WTC11 (cell line): Measurements from ENCODE around the gene TBCEL. TPM values are rescaled to one million over a fixed set of nuclear protein-coding genes. Genes with fewer than 3 reads are reported as not detected.

Experiments used
- ATAC-seq: fragments of 200-7000 bp; cut with Tn5 transposase; 2 replicates; pipeline ENCODE4 v1.10.0; 2021; ENCODE audit warnings: mild to moderate bottlenecking, moderate library complexity
- CTCF ChIA-PET: fragments of 300-600 bp; sonication (Branson Sonifier 250); formaldehyde crosslinking; loops from one replicate; lab custom pipeline; 2021; ENCODE audit warnings: antibody characterized with exemption; lab: Charles Lee
- POLR2A ChIA-PET: fragments of 350-600 bp; sonication (Branson Sonifier 250); formaldehyde crosslinking; loops from one replicate; lab custom pipeline; 2021; ENCODE audit warnings: antibody characterized with exemption; lab: Charles Lee
- DNase-seq: peaks from one replicate; pipeline ENCODE4 v3.0.0; 2021; ENCODE audit warnings: low spot score
- H3K27ac Mint-ChIP-seq: 2 replicates; pipeline ENCODE4 v1.8.0; 2021; ENCODE audit warnings: mixed read lengths
- H3K27me3 Mint-ChIP-seq: 2 replicates; pipeline ENCODE4 v1.8.0; 2021; ENCODE audit warnings: low read depth, mild to moderate bottlenecking, moderate library complexity, mixed read lengths
- H3K36me3 Mint-ChIP-seq: 2 replicates; pipeline ENCODE4 v1.8.0; 2021; ENCODE audit warnings: mixed read lengths
- H3K4me1 Mint-ChIP-seq: 2 replicates; pipeline ENCODE4 v1.8.0; 2022; ENCODE audit warnings: mixed read lengths
- H3K4me3 Mint-ChIP-seq: 2 replicates; pipeline ENCODE4 v1.8.0; 2021; ENCODE audit warnings: mild to moderate bottlenecking, moderate library complexity, mixed read lengths
- H3K9me3 Mint-ChIP-seq: 2 replicates; pipeline ENCODE4 v1.8.0; 2021; ENCODE audit warnings: mixed read lengths
- CBFB ChIP-seq: sonication (generic); formaldehyde crosslinking; IDR thresholded peaks from 2 replicates; pipeline ENCODE4 v1.8.1; 2022; ENCODE audit warnings: mild to moderate bottlenecking, low read depth, missing genetic modification reagents
- IRF2 ChIP-seq: sonication (generic); formaldehyde crosslinking; IDR thresholded peaks from 2 replicates; pipeline ENCODE4 v1.8.0; 2022; ENCODE audit warnings: low read depth, missing genetic modification reagents, borderline replicate concordance
- JUN ChIP-seq: sonication (generic); formaldehyde crosslinking; IDR thresholded peaks from 2 replicates; pipeline ENCODE4 v1.8.0; 2023; ENCODE audit warnings: mild to moderate bottlenecking, missing genetic modification reagents
- MXD4 ChIP-seq: fragments of 250-450 bp; sonication (Bioruptor Pico); IDR thresholded peaks from 2 replicates; pipeline ENCODE4 v1.8.0; 2021; ENCODE audit warnings: mild to moderate bottlenecking, moderate library complexity, borderline replicate concordance
- NFATC4 ChIP-seq: fragments of 250-450 bp; sonication (Bioruptor Pico); IDR thresholded peaks from 2 replicates; pipeline ENCODE4 v1.9.0; 2021; ENCODE audit warnings: mild to moderate bottlenecking
- RORB ChIP-seq: fragments of 250-450 bp; sonication (Bioruptor Pico); IDR thresholded peaks from 2 replicates; pipeline ENCODE4 v1.9.0; 2021; ENCODE audit warnings: mild to moderate bottlenecking
- TEAD1 ChIP-seq: sonication (generic); formaldehyde crosslinking; IDR thresholded peaks from 2 replicates; pipeline ENCODE4 v1.8.0; 2022; ENCODE audit warnings: mild to moderate bottlenecking, missing genetic modification reagents
- ZNF138 ChIP-seq: sonication (generic); formaldehyde crosslinking; conservative IDR thresholded peaks from 2 replicates; pipeline ENCODE4 v1.8.1; 2022; ENCODE audit warnings: mild to moderate bottlenecking, moderate library complexity, missing genetic modification reagents
- ZNF263 ChIP-seq: sonication (generic); formaldehyde crosslinking; IDR thresholded peaks from 2 replicates; pipeline ENCODE4 v1.8.1; 2022; ENCODE audit warnings: low read depth, mild to moderate bottlenecking, moderate library complexity, missing genetic modification reagents
- ZNF396 ChIP-seq: fragments of 250-450 bp; sonication (Bioruptor Pico); IDR thresholded peaks from 2 replicates; pipeline ENCODE4 v1.8.0; 2021; ENCODE audit warnings: mild to moderate bottlenecking, moderate library complexity, borderline replicate concordance
- ZNF671 ChIP-seq: fragments of 250-450 bp; sonication (Bioruptor Pico); IDR thresholded peaks from 2 replicates; pipeline ENCODE4 v1.8.0; 2021; ENCODE audit warnings: mild to moderate bottlenecking
- total RNA-seq: library from RNA; stranded (reverse); gene quantifications from 3 replicates; pipeline ENCODE4 v1.2.3, GENCODE V29; 2021
- TF ChIP-seq, protein P1 (sequence below): fragments of 250-450 bp; sonication (Bioruptor Pico); IDR thresholded peaks from 2 replicates; pipeline ENCODE4 v1.9.0; 2021; ENCODE audit warnings: moderate library complexity, mild to moderate bottlenecking, inconsistent platforms, borderline replicate concordance
- TF ChIP-seq, protein P2 (sequence below): sonication (generic); formaldehyde crosslinking; IDR thresholded peaks from 2 replicates; pipeline ENCODE4 v1.8.1; 2023; ENCODE audit warnings: mild to moderate bottlenecking, moderate library complexity, missing genetic modification reagents
- TF ChIP-seq, protein P3 (sequence below): sonication (generic); formaldehyde crosslinking; IDR thresholded peaks from 2 replicates; pipeline ENCODE4 v1.8.1; 2022; ENCODE audit warnings: low read depth, mild to moderate bottlenecking, moderate library complexity, missing genetic modification reagents, borderline replicate concordance
- TF ChIP-seq, protein P4 (sequence below): fragments of 200-600 bp; IDR thresholded peaks from 2 replicates; pipeline ENCODE4 v1.8.0; 2022; ENCODE audit warnings: antibody characterized with exemption
- TF ChIP-seq, protein P5 (sequence below): sonication (generic); formaldehyde crosslinking; IDR thresholded peaks from 2 replicates; pipeline ENCODE4 v1.8.1; 2023; ENCODE audit warnings: mild to moderate bottlenecking, missing genetic modification reagents, borderline replicate concordance
- TF ChIP-seq, protein P6 (sequence below): fragments of 250-450 bp; sonication (Bioruptor Pico); IDR thresholded peaks from 2 replicates; pipeline ENCODE4 v2.1.2; 2022; ENCODE audit warnings: mild to moderate bottlenecking, moderate library complexity
- TF ChIP-seq, protein P7 (sequence below): sonication (generic); formaldehyde crosslinking; IDR thresholded peaks from 2 replicates; pipeline ENCODE4 v1.8.1; 2023; ENCODE audit warnings: mild to moderate bottlenecking, missing genetic modification reagents, moderate library complexity

Gene TBCEL
- total RNA-seq, 1 experiment from 2014 or later = 9.5 TPM

DNA sequence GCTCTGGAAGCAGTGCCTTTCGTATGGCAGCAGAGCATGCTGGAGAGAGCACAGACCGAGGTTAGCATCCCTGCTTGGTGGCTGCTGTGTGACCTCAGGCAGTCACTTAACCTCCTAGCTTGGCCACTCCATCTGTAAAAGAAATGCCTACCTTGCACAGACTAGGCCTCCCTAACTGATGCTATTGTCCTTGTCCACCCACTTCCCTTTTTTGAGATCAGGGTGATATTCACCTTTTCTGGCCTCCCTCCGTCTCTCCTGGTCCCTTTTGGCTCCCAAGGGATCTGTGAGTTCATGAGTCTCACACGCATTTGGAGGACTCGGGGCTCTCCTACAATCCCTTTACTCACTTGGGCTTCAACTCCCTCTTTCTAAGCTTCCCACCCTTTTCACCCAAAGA, 114.4 kb downstream of the TBCEL start:
- no peak overlapping the region for H3K27ac Mint-ChIP-seq
- ATAC-seq (no peak), DNase-seq (no peak)
- ChIA-PET CTCF (interaction anchor here (1.0 to 1.2 kb wide), 3 partner anchors 15 to 56 kb away, joined by 3 to 4 read pairs (median 3); no protein-coding TSS in a partner anchor), POLR2A (no interaction called here)
- H3K4me1 Mint-ChIP-seq = no peaks in the 10 kb centered on the region
- no peaks in the 10 kb centered on the region for H3K36me3 Mint-ChIP-seq
- TF ChIP-seq ZNF671 (CRISPR knock-in tag) = no peak
- no peak for TF ChIP-seq JUN
- TF ChIP-seq, protein P1, sequence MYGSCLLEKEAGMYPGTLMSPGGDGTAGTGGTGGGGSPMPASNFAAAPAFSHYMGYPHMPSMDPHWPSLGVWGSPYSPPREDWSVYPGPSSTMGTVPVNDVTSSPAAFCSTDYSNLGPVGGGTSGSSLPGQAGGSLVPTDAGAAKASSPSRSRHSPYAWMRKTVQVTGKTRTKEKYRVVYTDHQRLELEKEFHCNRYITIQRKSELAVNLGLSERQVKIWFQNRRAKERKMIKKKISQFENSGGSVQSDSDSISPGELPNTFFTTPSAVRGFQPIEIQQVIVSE = no peak
- no peak for TF ChIP-seq ZNF263 (CRISPR knock-in tag)
- TF ChIP-seq, protein P2, sequence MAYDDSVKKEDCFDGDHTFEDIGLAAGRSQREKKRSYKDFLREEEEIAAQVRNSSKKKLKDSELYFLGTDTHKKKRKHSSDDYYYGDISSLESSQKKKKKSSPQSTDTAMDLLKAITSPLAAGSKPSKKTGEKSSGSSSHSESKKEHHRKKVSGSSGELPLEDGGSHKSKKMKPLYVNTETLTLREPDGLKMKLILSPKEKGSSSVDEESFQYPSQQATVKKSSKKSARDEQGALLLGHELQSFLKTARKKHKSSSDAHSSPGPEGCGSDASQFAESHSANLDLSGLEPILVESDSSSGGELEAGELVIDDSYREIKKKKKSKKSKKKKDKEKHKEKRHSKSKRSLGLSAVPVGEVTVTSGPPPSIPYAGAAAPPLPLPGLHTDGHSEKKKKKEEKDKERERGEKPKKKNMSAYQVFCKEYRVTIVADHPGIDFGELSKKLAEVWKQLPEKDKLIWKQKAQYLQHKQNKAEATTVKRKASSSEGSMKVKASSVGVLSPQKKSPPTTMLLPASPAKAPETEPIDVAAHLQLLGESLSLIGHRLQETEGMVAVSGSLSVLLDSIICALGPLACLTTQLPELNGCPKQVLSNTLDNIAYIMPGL (CRISPR knock-in tag) = no peak
- TF ChIP-seq, protein P3, sequence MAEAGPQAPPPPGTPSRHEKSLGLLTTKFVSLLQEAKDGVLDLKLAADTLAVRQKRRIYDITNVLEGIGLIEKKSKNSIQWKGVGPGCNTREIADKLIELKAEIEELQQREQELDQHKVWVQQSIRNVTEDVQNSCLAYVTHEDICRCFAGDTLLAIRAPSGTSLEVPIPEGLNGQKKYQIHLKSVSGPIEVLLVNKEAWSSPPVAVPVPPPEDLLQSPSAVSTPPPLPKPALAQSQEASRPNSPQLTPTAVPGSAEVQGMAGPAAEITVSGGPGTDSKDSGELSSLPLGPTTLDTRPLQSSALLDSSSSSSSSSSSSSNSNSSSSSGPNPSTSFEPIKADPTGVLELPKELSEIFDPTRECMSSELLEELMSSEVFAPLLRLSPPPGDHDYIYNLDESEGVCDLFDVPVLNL (CRISPR knock-in tag) = no peak
- TF ChIP-seq, protein P4, sequence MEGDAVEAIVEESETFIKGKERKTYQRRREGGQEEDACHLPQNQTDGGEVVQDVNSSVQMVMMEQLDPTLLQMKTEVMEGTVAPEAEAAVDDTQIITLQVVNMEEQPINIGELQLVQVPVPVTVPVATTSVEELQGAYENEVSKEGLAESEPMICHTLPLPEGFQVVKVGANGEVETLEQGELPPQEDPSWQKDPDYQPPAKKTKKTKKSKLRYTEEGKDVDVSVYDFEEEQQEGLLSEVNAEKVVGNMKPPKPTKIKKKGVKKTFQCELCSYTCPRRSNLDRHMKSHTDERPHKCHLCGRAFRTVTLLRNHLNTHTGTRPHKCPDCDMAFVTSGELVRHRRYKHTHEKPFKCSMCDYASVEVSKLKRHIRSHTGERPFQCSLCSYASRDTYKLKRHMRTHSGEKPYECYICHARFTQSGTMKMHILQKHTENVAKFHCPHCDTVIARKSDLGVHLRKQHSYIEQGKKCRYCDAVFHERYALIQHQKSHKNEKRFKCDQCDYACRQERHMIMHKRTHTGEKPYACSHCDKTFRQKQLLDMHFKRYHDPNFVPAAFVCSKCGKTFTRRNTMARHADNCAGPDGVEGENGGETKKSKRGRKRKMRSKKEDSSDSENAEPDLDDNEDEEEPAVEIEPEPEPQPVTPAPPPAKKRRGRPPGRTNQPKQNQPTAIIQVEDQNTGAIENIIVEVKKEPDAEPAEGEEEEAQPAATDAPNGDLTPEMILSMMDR = no peak
- no peak for TF ChIP-seq ZNF138 (CRISPR knock-in tag)
- no peak for TF ChIP-seq TEAD1 (CRISPR knock-in tag)
- no peak for TF ChIP-seq RORB
- TF ChIP-seq, protein P5, sequence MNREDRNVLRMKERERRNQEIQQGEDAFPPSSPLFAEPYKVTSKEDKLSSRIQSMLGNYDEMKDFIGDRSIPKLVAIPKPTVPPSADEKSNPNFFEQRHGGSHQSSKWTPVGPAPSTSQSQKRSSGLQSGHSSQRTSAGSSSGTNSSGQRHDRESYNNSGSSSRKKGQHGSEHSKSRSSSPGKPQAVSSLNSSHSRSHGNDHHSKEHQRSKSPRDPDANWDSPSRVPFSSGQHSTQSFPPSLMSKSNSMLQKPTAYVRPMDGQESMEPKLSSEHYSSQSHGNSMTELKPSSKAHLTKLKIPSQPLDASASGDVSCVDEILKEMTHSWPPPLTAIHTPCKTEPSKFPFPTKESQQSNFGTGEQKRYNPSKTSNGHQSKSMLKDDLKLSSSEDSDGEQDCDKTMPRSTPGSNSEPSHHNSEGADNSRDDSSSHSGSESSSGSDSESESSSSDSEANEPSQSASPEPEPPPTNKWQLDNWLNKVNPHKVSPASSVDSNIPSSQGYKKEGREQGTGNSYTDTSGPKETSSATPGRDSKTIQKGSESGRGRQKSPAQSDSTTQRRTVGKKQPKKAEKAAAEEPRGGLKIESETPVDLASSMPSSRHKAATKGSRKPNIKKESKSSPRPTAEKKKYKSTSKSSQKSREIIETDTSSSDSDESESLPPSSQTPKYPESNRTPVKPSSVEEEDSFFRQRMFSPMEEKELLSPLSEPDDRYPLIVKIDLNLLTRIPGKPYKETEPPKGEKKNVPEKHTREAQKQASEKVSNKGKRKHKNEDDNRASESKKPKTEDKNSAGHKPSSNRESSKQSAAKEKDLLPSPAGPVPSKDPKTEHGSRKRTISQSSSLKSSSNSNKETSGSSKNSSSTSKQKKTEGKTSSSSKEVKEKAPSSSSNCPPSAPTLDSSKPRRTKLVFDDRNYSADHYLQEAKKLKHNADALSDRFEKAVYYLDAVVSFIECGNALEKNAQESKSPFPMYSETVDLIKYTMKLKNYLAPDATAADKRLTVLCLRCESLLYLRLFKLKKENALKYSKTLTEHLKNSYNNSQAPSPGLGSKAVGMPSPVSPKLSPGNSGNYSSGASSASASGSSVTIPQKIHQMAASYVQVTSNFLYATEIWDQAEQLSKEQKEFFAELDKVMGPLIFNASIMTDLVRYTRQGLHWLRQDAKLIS (CRISPR knock-in tag) = no peak
- no peak for TF ChIP-seq ZNF396 (CRISPR knock-in tag)
- TF ChIP-seq MXD4 (CRISPR knock-in tag) = no peak
- TF ChIP-seq, protein P6, sequence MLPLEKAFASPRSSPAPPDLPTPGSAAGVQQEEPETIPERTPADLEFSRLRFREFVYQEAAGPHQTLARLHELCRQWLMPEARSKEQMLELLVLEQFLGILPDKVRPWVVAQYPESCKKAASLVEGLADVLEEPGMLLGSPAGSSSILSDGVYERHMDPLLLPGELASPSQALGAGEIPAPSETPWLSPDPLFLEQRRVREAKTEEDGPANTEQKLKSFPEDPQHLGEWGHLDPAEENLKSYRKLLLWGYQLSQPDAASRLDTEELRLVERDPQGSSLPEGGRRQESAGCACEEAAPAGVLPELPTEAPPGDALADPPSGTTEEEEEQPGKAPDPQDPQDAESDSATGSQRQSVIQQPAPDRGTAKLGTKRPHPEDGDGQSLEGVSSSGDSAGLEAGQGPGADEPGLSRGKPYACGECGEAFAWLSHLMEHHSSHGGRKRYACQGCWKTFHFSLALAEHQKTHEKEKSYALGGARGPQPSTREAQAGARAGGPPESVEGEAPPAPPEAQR (CRISPR knock-in tag) = no peak
- TF ChIP-seq, protein P7, sequence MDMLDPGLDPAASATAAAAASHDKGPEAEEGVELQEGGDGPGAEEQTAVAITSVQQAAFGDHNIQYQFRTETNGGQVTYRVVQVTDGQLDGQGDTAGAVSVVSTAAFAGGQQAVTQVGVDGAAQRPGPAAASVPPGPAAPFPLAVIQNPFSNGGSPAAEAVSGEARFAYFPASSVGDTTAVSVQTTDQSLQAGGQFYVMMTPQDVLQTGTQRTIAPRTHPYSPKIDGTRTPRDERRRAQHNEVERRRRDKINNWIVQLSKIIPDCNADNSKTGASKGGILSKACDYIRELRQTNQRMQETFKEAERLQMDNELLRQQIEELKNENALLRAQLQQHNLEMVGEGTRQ = no peak
- TF ChIP-seq IRF2 (CRISPR knock-in tag) = no peak
- no peak for TF ChIP-seq NFATC4 (CRISPR knock-in tag)
- TF ChIP-seq CBFB (CRISPR knock-in tag) = no peak
- no peaks in the 10 kb centered on the region; the same call in 1 of the 2 replicates for H3K27me3 Mint-ChIP-seq
- no peak overlapping the region for H3K4me3 Mint-ChIP-seq
- no peaks in the 10 kb centered on the region for H3K9me3 Mint-ChIP-seq
